ENCODE results near the gene AARS2. TPM values are rescaled to one million over a fixed set of nuclear protein-coding genes. Genes with fewer than 3 reads are reported as not detected.

The AARS2 gene
- polyA plus RNA-seq, 5 donors = 14.2 to 17.4 (median 16.5) TPM

GRCh38 chr6:44276667-44277640 lies 36.2 kb downstream of the AARS2 start:
- no peak for DNase-seq

GRCh38 chr6:44275749-44276648 lies 37.1 kb downstream of the AARS2 start:
- peak in 1 of 2 donors; percentile 21 for DNase-seq

GRCh38 chr6:44275271-44275748 lies 37.8 kb downstream of the AARS2 start:
- no peak for DNase-seq

GRCh38 chr6:44273617-44274016 lies 39.5 kb downstream of the AARS2 start:
- no peak for DNase-seq

GRCh38 chr6:44272999-44273566 lies 40.1 kb downstream of the AARS2 start:
- DNase-seq = no peak

- DNase-seq = no peak
These were observed 40.6 kb downstream of the AARS2 start for GRCh38 chr6:44272529-44272928.

- no peak for DNase-seq
These were observed 41.2 kb downstream of the AARS2 start for GRCh38 chr6:44271914-44272313.

GRCh38 chr6:44271406-44271723 lies 41.8 kb downstream of the AARS2 start:
- DNase-seq = no peak

GRCh38 chr6:44270526-44271405 lies 42.4 kb downstream of the AARS2 start:
- no peak for DNase-seq

- DNase-seq = no peak
These were observed 43.1 kb downstream of the AARS2 start, which contains the start of gene TMEM151B for GRCh38 chr6:44269921-44270525. Gene TMEM151B (plus strand): TSS chr6:44270450. CDS start chr6:44270743, 293 bp downstream.

GRCh38 chr6:44269178-44269920 lies 43.8 kb downstream of the AARS2 start:
- no peak for DNase-seq

GRCh38 chr6:44268095-44268628 lies 45.0 kb downstream of the AARS2 start:
- DNase-seq = no peak

- DNase-seq = no peak
These were observed 45.9 kb downstream of the AARS2 start for GRCh38 chr6:44267252-44267651.

- no peak for DNase-seq
These were observed 46.8 kb downstream of the AARS2 start for GRCh38 chr6:44266347-44266746.

- no peak for DNase-seq
These were observed 47.4 kb downstream of the AARS2 start for GRCh38 chr6:44265722-44266233.

GRCh38 chr6:44265007-44265721 lies 48.0 kb downstream of the AARS2 start, which contains the start of gene NFKBIE:
Gene NFKBIE (minus strand): TSS chr6:44265551. CDS start chr6:44265346, 205 bp downstream.
- peak; percentile 92 to 93 for DNase-seq

- DNase-seq = no peak
These were observed 48.8 kb downstream of the AARS2 start for GRCh38 chr6:44264154-44265006.
